HCT116 (cell line): ENCODE data around the gene ERC1. TPM values are rescaled to one million over a fixed set of nuclear protein-coding genes. Genes with fewer than 3 reads are reported as not detected.

ENCODE experiments used
- ATAC-seq: fragments of 200-7000 bp; cut with Tn5 transposase; 2 replicates; pipeline ENCODE4 v1.9.1; 2020; ENCODE audit warnings: mild to moderate bottlenecking, moderate library complexity
- BruUV-seq: library from RNA; stranded (reverse); fragments of 400-500 nt; replicated peaks from 2 replicates; lab custom pipeline; 2021; lab: Mats Ljungman, UMichigan
- CTCF ChIA-PET: fragments of 300-600 bp; sonication (Branson Sonifier 250); formaldehyde crosslinking; loops from one replicate; lab custom pipeline; 2021; ENCODE audit warnings: antibody characterized with exemption; lab: Charles Lee
- POLR2A ChIA-PET: fragments of 300-600, 350-600 bp; sonication (Branson Sonifier 250); formaldehyde crosslinking; loops from one replicate; lab custom pipeline; 2021; ENCODE audit warnings: antibody characterized with exemption; lab: Charles Lee
- RAD21 ChIA-PET, 2 experiments: fragments of 300-600 bp; sonication (Branson Sonifier 250); formaldehyde crosslinking; loops; one replicate each; lab custom pipeline; 2023; ENCODE audit warnings: low total read pairs in 2 of 2; ENCODE audit not compliant: uncharacterized antibody in 2 of 2, unreplicated experiment in 2 of 2, low non-redundant PET in 1 of 2; lab: Charles Lee
- DNase-seq: peaks from one replicate; pipeline ENCODE4 v3.0.0-alpha.2; 2010; ENCODE audit warnings: low read depth, low spot score
- H2AFZ ChIP-seq: fragments of 200-600 bp; shearing (Covaris generic), sonication (generic); 2 replicates; pipeline ENCODE4 v1.6.1; 2017; ENCODE audit warnings: low read depth, mixed run types, mixed read lengths, antibody characterized with exemption, low read length; ENCODE audit not compliant: poor library complexity, severe bottlenecking
- H3K27ac ChIP-seq: 2 replicates; pipeline ENCODE4 v1.5.1; 2012; ENCODE audit warnings: low read depth, low read length
- H3K27me3 ChIP-seq: fragments of 200-600 bp; sonication (generic); 2 replicates; pipeline ENCODE4 v1.6.1; 2016; ENCODE audit warnings: mixed run types, low read length, mixed read lengths; ENCODE audit not compliant: insufficient read depth
- H3K36me3 ChIP-seq, 2 experiments: fragments of 200-500 bp in 1 of 2; fragments of 200-600 bp in 1 of 2; sonication (Bioruptor generic) in 1 of 2; sonication (generic) in 1 of 2; 2 replicates each; pipeline versions ENCODE4 v1.5.1 to v1.6.1; 2014 to 2016; ENCODE audit warnings: low read length in 2 of 2, inconsistent platforms in 1 of 2, mixed read lengths in 1 of 2, mixed run types in 1 of 2; ENCODE audit not compliant: insufficient read depth in 2 of 2, control insufficient read depth in 1 of 2
- H3K4me1 ChIP-seq, 2 experiments: fragments of 200-600 bp in 1 of 2; sonication (generic) in 1 of 2; 2 replicates each; pipeline versions ENCODE4 v1.5.1 to v1.6.1; 2012 to 2017; ENCODE audit warnings: low read length in 2 of 2, inconsistent platforms in 1 of 2, mild to moderate bottlenecking in 1 of 2, mixed read lengths in 1 of 2, mixed run types in 1 of 2, moderate library complexity in 1 of 2; ENCODE audit not compliant: insufficient read depth in 2 of 2, control insufficient read depth in 1 of 2
- H3K4me2 ChIP-seq: fragments of 200-600 bp; sonication (generic); 2 replicates; pipeline ENCODE4 v1.6.1; 2017; ENCODE audit warnings: mixed run types, low read length, mixed read lengths
- H3K4me3 ChIP-seq, 2 experiments: fragments of 200-600 bp in 1 of 2; sonication (generic) in 1 of 2; replicated peaks in 1 of 2; 2 replicates each; pipeline ENCODE4 v1.5.1; 2011 to 2016; ENCODE audit warnings: low read length in 2 of 2, control low read depth in 1 of 2, low read depth in 1 of 2, mild to moderate bottlenecking in 1 of 2, mixed read lengths in 1 of 2, mixed run types in 1 of 2
- H3K79me2 ChIP-seq: fragments of 200-600 bp; sonication (generic); 2 replicates; pipeline ENCODE4 v1.6.1; 2017; ENCODE audit warnings: mild to moderate bottlenecking, mixed run types, low read length, moderate library complexity, mixed read lengths; ENCODE audit not compliant: insufficient read depth
- H3K9ac ChIP-seq: fragments of 200-600 bp; sonication (generic); 2 replicates; pipeline ENCODE4 v1.6.1; 2016; ENCODE audit warnings: low read length, mixed read lengths
- H3K9me2 ChIP-seq: fragments of 200-600 bp; sonication (generic), shearing (Covaris generic); 2 replicates; pipeline ENCODE4 v1.6.1; 2017; ENCODE audit warnings: mixed run types, mild to moderate bottlenecking, moderate library complexity; ENCODE audit not compliant: insufficient read depth
- H3K9me3 ChIP-seq, 2 experiments: fragments of 200-500 bp in 1 of 2; fragments of 200-600 bp in 1 of 2; sonication (Bioruptor generic) in 1 of 2; sonication (generic) in 1 of 2; 2 replicates each; pipeline ENCODE4 v1.6.1; 2014 to 2017; ENCODE audit warnings: low read length in 2 of 2, mixed read lengths in 2 of 2, inconsistent platforms in 1 of 2, low read depth in 1 of 2, mild to moderate bottlenecking in 1 of 2, mixed run types in 1 of 2, moderate library complexity in 1 of 2; ENCODE audit not compliant: control insufficient read depth in 1 of 2, insufficient read depth in 1 of 2
- H4K20me1 ChIP-seq: fragments of 200-600 bp; sonication (generic), shearing (Covaris generic); 2 replicates; pipeline ENCODE4 v1.6.1; 2017; ENCODE audit warnings: mixed run types, mild to moderate bottlenecking, moderate library complexity; ENCODE audit not compliant: insufficient read depth
- CBX3 ChIP-seq: IDR thresholded peaks from 2 replicates; pipeline ENCODE4 v1.6.1; 2012; ENCODE audit warnings: low read depth
- EGR1 ChIP-seq: IDR thresholded peaks from 2 replicates; pipeline ENCODE4 v1.6.1; 2012; ENCODE audit warnings: low read depth
- EZH2 ChIP-seq: fragments of 200-600 bp; sonication (generic); IDR thresholded peaks from 2 replicates; pipeline ENCODE4 v1.6.1; 2017; ENCODE audit warnings: antibody characterized with exemption, mixed run types
- EZH2phosphoT487 ChIP-seq: fragments of 200-600 bp; IDR thresholded peaks from 2 replicates; pipeline ENCODE4 v1.6.1; 2018; ENCODE audit warnings: antibody characterized with exemption, borderline replicate concordance
- JUND ChIP-seq: IDR thresholded peaks from 2 replicates; pipeline ENCODE4 v1.6.1; 2012
- POLR2AphosphoS5 ChIP-seq: IDR thresholded peaks from 2 replicates; pipeline ENCODE4 v1.6.1; 2011; ENCODE audit warnings: mild to moderate bottlenecking, low read depth, low read length, moderate library complexity
- SIN3A ChIP-seq: IDR thresholded peaks from 2 replicates; pipeline ENCODE4 v1.6.1; 2012; ENCODE audit warnings: low read depth
- SRF ChIP-seq: IDR thresholded peaks from 2 replicates; pipeline ENCODE4 v1.6.1; 2012; ENCODE audit warnings: low read depth
- ZFX ChIP-seq: fragments of 450-650 bp; IDR thresholded peaks from 2 replicates; pipeline ENCODE4 v1.6.1; 2017
- ZNF274 ChIP-seq: fragments of 200-500 bp; sonication (Bioruptor generic); IDR thresholded peaks from 2 replicates; pipeline ENCODE4 v1.6.1; 2014; ENCODE audit warnings: mild to moderate bottlenecking, low read depth, low read length, inconsistent platforms
- intact Hi-C: fragments of 100-400 bp; cut with micrococcal nuclease; formaldehyde crosslinking; loops from 2 replicates; pipeline ENCODE4 v1.10.0; 2022
- total RNA-seq: library from RNA; stranded (reverse); gene quantifications from one replicate; pipeline ENCODE4 v1.2.1, GENCODE V29; 2021; ENCODE audit not compliant: unreplicated experiment
- TF ChIP-seq, protein P1 (sequence below): IDR thresholded peaks from 2 replicates; pipeline ENCODE4 v1.6.1; 2012
- TF ChIP-seq, protein P2 (sequence below), 3 experiments: fragments of 200-600 bp in 1 of 3; sonication (generic) in 1 of 3; IDR thresholded peaks in 2 of 3; conservative IDR thresholded peaks in 1 of 3; 2 replicates each; pipeline ENCODE4 v1.5.1; 2012 to 2017; ENCODE audit warnings: low read depth in 2 of 3, low read length in 2 of 3, antibody characterized with exemption in 1 of 3, borderline replicate concordance in 1 of 3, control low read depth in 1 of 3, mild to moderate bottlenecking in 1 of 3, mixed read lengths in 1 of 3, mixed run types in 1 of 3, moderate library complexity in 1 of 3; ENCODE audit not compliant: insufficient read depth in 1 of 3
- TF ChIP-seq, protein P3 (sequence below): IDR thresholded peaks from 2 replicates; pipeline ENCODE4 v1.6.1; 2012; ENCODE audit warnings: low read depth

Gene ERC1
- total RNA-seq, 1 experiment from 2014 or later = 41.9 TPM

DNA sequence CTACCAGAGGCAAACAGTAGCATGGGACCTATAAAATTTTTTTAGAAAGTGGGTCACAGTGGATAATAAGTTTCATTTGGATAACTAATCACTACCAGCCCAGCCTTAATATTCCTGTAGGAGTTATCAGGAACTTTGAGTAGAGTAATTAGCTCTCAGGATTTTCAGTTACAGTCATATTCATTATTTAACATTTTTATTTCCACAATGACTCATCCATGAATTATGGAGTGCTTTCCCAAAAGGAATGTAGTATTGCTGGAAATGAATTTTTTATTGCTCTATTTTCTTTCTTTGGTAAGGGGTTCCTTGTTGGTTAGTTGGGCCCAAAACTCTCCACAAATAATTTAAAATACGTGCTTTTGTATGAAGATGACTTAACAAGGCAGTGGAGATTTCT, 53.7 kb downstream of the ERC1 start (continued):
- TF ChIP-seq ZNF274 = no peak
- TF ChIP-seq EGR1 = no peak

DNA sequence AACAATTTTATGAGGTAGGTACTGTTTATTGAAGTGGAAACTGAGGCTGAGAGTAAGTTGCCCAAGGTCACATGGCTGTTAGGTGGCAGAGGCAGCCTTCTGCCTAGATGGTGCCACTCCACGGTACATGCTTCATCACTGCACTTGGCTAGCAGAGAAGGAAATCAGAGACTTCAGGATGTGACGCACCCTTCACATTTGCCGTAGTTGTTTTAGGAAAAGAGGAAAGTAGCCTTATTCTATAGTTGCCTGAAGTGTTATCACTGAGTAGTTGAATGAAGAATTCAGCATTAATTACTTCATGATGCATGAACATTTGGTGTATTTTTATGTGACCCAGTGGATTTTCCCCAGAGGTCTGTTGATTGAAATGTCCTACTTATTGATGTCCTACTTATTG, 55.7 kb downstream of the ERC1 start:
- DNase-seq = no peak
- ChIA-PET CTCF (no interaction called here), RAD21 (no interaction called here), POLR2A (no interaction called here)
- Histone ChIP-seq H4K20me1 (no peaks in the 10 kb centered on the region), H3K27me3 (no peaks in the 10 kb centered on the region), H3K4me1 (peaks cover 19 to 23% of the 10 kb centered on the region in 2 experiments), H3K36me3 (no peaks in the 10 kb centered on the region), H3K9ac (no peak overlapping the region), H3K27ac (no peak overlapping the region), H3K79me2 (peaks cover 42% of the 10 kb centered on the region), H2AFZ (no peak overlapping the region), H3K4me3 (no peak overlapping the region), H3K9me2 (no peaks in the 10 kb centered on the region), H3K4me2 (no peak overlapping the region), H3K9me3 (no peaks in the 10 kb centered on the region)
- TF ChIP-seq, protein P1, sequence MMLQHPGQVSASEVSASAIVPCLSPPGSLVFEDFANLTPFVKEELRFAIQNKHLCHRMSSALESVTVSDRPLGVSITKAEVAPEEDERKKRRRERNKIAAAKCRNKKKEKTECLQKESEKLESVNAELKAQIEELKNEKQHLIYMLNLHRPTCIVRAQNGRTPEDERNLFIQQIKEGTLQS = no peak
- TF ChIP-seq JUND (no peak), SIN3A (no peak), EZH2 (no peak), ZFX (no peak), EZH2phosphoT487 (no peak), SRF (no peak)
- no peak for ATAC-seq
- no TSS peak for BruUV-seq
- intact Hi-C loops = no loop called here

DNA sequence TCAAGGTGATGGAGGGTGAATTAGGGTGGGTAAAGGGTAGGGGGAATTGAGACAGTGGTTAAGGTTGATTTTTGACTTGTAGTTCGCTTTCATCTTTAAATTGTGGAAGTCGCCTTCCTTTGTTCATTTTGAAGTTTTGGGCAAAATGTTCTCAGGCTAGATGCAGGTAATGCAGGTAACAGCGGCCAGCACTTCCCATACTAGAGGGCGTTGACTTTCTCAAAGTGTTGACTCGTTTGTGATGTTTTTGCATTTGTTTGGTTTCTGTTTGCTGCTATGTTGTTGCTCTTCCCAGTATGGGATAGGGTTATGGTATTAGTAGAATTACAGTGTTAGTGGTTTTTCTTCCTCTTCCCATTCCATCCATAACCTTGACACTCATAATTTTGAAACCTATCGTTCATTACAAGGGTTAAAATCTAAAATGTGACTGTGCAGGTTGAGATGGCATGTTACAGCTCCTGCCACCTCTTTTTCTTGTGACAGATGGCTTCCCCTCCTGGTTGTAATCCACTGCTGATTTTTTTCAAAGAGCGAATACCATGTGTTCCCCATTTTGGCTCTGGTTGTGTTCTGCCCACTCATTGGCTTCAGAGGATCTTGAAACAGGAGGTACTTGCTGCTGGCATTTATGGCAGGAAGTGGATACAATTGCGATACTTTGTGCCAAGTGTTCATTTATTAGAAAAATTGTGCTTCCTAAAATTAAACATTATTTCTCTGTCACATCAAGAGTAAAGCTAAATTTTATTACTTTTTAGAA, 57.1 kb downstream of the ERC1 start:
- no peak for DNase-seq
- no peak overlapping the region for H3K9ac ChIP-seq
- H2AFZ ChIP-seq = no peak overlapping the region
- H3K4me1 ChIP-seq = peaks cover 19 to 23% of the 10 kb centered on the region in 2 experiments
- ATAC-seq = no peak
- ChIA-PET POLR2A (no interaction called here), CTCF (no interaction called here), RAD21 (no interaction called here)
- no peak overlapping the region for H3K27ac ChIP-seq
- no peaks in the 10 kb centered on the region for H3K9me3 ChIP-seq
- H4K20me1 ChIP-seq = no peaks in the 10 kb centered on the region
- H3K27me3 ChIP-seq = no peaks in the 10 kb centered on the region
- no peaks in the 10 kb centered on the region for H3K36me3 ChIP-seq
- intact Hi-C loops = no loop called here
- no TSS peak for BruUV-seq
- no peak overlapping the region for H3K4me2 ChIP-seq
- peaks cover 42% of the 10 kb centered on the region for H3K79me2 ChIP-seq
- H3K9me2 ChIP-seq = no peaks in the 10 kb centered on the region
- no peak overlapping the region for H3K4me3 ChIP-seq
- TF ChIP-seq POLR2AphosphoS5 (no peak), CBX3 (no peak)
- TF ChIP-seq, protein P2, sequence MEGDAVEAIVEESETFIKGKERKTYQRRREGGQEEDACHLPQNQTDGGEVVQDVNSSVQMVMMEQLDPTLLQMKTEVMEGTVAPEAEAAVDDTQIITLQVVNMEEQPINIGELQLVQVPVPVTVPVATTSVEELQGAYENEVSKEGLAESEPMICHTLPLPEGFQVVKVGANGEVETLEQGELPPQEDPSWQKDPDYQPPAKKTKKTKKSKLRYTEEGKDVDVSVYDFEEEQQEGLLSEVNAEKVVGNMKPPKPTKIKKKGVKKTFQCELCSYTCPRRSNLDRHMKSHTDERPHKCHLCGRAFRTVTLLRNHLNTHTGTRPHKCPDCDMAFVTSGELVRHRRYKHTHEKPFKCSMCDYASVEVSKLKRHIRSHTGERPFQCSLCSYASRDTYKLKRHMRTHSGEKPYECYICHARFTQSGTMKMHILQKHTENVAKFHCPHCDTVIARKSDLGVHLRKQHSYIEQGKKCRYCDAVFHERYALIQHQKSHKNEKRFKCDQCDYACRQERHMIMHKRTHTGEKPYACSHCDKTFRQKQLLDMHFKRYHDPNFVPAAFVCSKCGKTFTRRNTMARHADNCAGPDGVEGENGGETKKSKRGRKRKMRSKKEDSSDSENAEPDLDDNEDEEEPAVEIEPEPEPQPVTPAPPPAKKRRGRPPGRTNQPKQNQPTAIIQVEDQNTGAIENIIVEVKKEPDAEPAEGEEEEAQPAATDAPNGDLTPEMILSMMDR (IDR thresholded peaks at IDR 0.05 in 2 of 3, conservative IDR thresholded peaks at IDR 0.05 in 1 of 3; ENCODE audit: borderline replicate concordance in 1 of 3, insufficient read depth in 1 of 3, low read depth in 2 of 3, low read length in 2 of 3) = no peak
- TF ChIP-seq, protein P3, sequence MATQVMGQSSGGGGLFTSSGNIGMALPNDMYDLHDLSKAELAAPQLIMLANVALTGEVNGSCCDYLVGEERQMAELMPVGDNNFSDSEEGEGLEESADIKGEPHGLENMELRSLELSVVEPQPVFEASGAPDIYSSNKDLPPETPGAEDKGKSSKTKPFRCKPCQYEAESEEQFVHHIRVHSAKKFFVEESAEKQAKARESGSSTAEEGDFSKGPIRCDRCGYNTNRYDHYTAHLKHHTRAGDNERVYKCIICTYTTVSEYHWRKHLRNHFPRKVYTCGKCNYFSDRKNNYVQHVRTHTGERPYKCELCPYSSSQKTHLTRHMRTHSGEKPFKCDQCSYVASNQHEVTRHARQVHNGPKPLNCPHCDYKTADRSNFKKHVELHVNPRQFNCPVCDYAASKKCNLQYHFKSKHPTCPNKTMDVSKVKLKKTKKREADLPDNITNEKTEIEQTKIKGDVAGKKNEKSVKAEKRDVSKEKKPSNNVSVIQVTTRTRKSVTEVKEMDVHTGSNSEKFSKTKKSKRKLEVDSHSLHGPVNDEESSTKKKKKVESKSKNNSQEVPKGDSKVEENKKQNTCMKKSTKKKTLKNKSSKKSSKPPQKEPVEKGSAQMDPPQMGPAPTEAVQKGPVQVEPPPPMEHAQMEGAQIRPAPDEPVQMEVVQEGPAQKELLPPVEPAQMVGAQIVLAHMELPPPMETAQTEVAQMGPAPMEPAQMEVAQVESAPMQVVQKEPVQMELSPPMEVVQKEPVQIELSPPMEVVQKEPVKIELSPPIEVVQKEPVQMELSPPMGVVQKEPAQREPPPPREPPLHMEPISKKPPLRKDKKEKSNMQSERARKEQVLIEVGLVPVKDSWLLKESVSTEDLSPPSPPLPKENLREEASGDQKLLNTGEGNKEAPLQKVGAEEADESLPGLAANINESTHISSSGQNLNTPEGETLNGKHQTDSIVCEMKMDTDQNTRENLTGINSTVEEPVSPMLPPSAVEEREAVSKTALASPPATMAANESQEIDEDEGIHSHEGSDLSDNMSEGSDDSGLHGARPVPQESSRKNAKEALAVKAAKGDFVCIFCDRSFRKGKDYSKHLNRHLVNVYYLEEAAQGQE = no peak
